GM12878 (cell line): ENCODE results near the gene FUBP3. TPM values are rescaled to one million over a fixed set of nuclear protein-coding genes. Genes with fewer than 3 reads are reported as not detected.

Source experiments
- CBX3 ChIP-seq: fragments of 200-600 bp; sonication (generic); IDR thresholded peaks from 2 replicates; pipeline ENCODE4 v1.6.1; 2016; ENCODE audit warnings: low read depth, borderline replicate concordance
- KLF5 ChIP-seq: fragments of 450-650 bp; IDR thresholded peaks from 2 replicates; pipeline ENCODE4 v1.6.1; 2014; ENCODE audit warnings: mild to moderate bottlenecking; ENCODE audit not compliant: partially characterized antibody
- RBBP5 ChIP-seq: fragments of 200-600 bp; sonication (generic); conservative IDR thresholded peaks from 2 replicates; pipeline ENCODE4 v1.6.1; 2016
- SPI1 ChIP-seq: IDR thresholded peaks from 2 replicates; pipeline ENCODE4 v1.6.1; 2011; ENCODE audit warnings: low read depth, mild to moderate bottlenecking, low read length, moderate library complexity, borderline replicate concordance; ENCODE audit not compliant: insufficient read depth
- YY1 ChIP-seq: IDR thresholded peaks from 2 replicates; pipeline ENCODE4 v1.6.1; 2011; ENCODE audit warnings: low read depth, mild to moderate bottlenecking, low read length
- polyA plus RNA-seq, 11 experiments: library from polyadenylated mRNA; depleted of rRNA in 4 of 11; unstranded in 6 of 11; stranded (reverse) in 5 of 11; fragments of >200 nt; fragmentation: Nextera tagmentation in 4 of 11; fragmentation: Illumina TruSeq in 1 of 11; extraction: Ambion mirVana in 4 of 11; extraction: Trizol in 1 of 11; gene quantifications; 1 replicate in 1 of 11; 2 replicates in 10 of 11; pipeline versions ENCODE4 v1.2.1 to v1.2.3, GENCODE V29; 2011 to 2016; ENCODE audit warnings: inconsistent platforms in 2 of 11, missing spikeins in 2 of 11, low read depth in 1 of 11
- total RNA-seq, 4 experiments: library from RNA; depleted of rRNA in 3 of 4; stranded (reverse); fragments of >200 nt in 3 of 4; fragmentation: Illumina TruSeq in 1 of 4; extraction: Trizol in 1 of 4; gene quantifications; 2 replicates each; pipeline versions ENCODE4 v1.2.1 to v1.2.3, GENCODE V29; 2013 to 2021
- TF ChIP-seq, protein P1 (sequence below): fragments of 450-650 bp; IDR thresholded peaks from 2 replicates; pipeline ENCODE4 v1.6.1; 2017; ENCODE audit warnings: antibody characterized with exemption, mild to moderate bottlenecking, moderate library complexity
- TF ChIP-seq, protein P2 (sequence below): fragments of 150-350 bp; IDR thresholded peaks from 2 replicates; pipeline ENCODE4 v1.6.1; 2016; ENCODE audit warnings: low read depth, low read length
- TF ChIP-seq, protein P3 (sequence below): fragments of 450-650 bp; conservative IDR thresholded peaks from 2 replicates; pipeline ENCODE4 v1.6.1; 2017; ENCODE audit warnings: mild to moderate bottlenecking, moderate library complexity
- TF ChIP-seq, protein P4 (sequence below): IDR thresholded peaks from 2 replicates; pipeline ENCODE4 v1.6.1; 2011; ENCODE audit warnings: borderline replicate concordance, low read depth, mild to moderate bottlenecking, moderate library complexity, low read length; ENCODE audit not compliant: insufficient read depth, poor library complexity, severe bottlenecking
- TF ChIP-seq, protein P5 (sequence below): fragments of 450-650 bp; IDR thresholded peaks from 2 replicates; pipeline ENCODE4 v1.6.1; 2014; ENCODE audit warnings: mild to moderate bottlenecking

The FUBP3 gene
- total and polyA plus RNA-seq, 10 of the 15 experiments (the other 5 are each of a cell fraction or from before 2014, with no cell fraction given) = 2.4 to 49.4 (median 37.2) TPM

DNA sequence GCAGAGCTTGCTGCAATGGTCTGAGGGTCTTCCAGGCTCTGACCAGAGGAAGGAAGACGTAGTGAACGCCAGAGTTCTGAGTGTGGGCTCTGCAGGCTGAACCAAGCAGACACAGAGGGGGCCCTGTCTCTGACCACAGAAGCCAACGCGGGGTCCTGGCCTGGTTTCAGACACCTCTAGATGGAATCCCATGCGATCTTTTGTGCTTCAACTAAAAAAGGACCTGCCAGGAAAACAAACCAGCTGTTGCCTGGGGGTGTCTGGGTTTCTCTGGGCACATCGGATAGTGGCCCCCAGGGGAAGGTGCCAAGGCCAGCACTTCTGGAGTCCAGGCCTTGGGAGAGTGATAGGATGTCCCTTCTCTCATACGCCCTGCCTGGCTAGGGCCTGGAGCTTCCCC is 97.9 kb downstream of the FUBP3 start (continued):
- TF ChIP-seq, protein P1, sequence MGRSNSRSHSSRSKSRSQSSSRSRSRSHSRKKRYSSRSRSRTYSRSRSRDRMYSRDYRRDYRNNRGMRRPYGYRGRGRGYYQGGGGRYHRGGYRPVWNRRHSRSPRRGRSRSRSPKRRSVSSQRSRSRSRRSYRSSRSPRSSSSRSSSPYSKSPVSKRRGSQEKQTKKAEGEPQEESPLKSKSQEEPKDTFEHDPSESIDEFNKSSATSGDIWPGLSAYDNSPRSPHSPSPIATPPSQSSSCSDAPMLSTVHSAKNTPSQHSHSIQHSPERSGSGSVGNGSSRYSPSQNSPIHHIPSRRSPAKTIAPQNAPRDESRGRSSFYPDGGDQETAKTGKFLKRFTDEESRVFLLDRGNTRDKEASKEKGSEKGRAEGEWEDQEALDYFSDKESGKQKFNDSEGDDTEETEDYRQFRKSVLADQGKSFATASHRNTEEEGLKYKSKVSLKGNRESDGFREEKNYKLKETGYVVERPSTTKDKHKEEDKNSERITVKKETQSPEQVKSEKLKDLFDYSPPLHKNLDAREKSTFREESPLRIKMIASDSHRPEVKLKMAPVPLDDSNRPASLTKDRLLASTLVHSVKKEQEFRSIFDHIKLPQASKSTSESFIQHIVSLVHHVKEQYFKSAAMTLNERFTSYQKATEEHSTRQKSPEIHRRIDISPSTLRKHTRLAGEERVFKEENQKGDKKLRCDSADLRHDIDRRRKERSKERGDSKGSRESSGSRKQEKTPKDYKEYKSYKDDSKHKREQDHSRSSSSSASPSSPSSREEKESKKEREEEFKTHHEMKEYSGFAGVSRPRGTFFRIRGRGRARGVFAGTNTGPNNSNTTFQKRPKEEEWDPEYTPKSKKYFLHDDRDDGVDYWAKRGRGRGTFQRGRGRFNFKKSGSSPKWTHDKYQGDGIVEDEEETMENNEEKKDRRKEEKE = no peak
- TF ChIP-seq, protein P2, sequence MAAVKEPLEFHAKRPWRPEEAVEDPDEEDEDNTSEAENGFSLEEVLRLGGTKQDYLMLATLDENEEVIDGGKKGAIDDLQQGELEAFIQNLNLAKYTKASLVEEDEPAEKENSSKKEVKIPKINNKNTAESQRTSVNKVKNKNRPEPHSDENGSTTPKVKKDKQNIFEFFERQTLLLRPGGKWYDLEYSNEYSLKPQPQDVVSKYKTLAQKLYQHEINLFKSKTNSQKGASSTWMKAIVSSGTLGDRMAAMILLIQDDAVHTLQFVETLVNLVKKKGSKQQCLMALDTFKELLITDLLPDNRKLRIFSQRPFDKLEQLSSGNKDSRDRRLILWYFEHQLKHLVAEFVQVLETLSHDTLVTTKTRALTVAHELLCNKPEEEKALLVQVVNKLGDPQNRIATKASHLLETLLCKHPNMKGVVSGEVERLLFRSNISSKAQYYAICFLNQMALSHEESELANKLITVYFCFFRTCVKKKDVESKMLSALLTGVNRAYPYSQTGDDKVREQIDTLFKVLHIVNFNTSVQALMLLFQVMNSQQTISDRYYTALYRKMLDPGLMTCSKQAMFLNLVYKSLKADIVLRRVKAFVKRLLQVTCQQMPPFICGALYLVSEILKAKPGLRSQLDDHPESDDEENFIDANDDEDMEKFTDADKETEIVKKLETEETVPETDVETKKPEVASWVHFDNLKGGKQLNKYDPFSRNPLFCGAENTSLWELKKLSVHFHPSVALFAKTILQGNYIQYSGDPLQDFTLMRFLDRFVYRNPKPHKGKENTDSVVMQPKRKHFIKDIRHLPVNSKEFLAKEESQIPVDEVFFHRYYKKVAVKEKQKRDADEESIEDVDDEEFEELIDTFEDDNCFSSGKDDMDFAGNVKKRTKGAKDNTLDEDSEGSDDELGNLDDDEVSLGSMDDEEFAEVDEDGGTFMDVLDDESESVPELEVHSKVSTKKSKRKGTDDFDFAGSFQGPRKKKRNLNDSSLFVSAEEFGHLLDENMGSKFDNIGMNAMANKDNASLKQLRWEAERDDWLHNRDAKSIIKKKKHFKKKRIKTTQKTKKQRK = no peak
- no peak for TF ChIP-seq CBX3
- no peak for TF ChIP-seq RBBP5
- TF ChIP-seq KLF5 = no peak
- no peak for TF ChIP-seq SPI1
- TF ChIP-seq, protein P3, sequence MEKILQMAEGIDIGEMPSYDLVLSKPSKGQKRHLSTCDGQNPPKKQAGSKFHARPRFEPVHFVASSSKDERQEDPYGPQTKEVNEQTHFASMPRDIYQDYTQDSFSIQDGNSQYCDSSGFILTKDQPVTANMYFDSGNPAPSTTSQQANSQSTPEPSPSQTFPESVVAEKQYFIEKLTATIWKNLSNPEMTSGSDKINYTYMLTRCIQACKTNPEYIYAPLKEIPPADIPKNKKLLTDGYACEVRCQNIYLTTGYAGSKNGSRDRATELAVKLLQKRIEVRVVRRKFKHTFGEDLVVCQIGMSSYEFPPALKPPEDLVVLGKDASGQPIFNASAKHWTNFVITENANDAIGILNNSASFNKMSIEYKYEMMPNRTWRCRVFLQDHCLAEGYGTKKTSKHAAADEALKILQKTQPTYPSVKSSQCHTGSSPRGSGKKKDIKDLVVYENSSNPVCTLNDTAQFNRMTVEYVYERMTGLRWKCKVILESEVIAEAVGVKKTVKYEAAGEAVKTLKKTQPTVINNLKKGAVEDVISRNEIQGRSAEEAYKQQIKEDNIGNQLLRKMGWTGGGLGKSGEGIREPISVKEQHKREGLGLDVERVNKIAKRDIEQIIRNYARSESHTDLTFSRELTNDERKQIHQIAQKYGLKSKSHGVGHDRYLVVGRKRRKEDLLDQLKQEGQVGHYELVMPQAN = no peak
- TF ChIP-seq, protein P4, sequence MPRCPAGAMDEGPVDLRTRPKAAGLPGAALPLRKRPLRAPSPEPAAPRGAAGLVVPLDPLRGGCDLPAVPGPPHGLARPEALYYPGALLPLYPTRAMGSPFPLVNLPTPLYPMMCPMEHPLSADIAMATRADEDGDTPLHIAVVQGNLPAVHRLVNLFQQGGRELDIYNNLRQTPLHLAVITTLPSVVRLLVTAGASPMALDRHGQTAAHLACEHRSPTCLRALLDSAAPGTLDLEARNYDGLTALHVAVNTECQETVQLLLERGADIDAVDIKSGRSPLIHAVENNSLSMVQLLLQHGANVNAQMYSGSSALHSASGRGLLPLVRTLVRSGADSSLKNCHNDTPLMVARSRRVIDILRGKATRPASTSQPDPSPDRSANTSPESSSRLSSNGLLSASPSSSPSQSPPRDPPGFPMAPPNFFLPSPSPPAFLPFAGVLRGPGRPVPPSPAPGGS = no peak
- TF ChIP-seq YY1 = no peak
- TF ChIP-seq, protein P5, sequence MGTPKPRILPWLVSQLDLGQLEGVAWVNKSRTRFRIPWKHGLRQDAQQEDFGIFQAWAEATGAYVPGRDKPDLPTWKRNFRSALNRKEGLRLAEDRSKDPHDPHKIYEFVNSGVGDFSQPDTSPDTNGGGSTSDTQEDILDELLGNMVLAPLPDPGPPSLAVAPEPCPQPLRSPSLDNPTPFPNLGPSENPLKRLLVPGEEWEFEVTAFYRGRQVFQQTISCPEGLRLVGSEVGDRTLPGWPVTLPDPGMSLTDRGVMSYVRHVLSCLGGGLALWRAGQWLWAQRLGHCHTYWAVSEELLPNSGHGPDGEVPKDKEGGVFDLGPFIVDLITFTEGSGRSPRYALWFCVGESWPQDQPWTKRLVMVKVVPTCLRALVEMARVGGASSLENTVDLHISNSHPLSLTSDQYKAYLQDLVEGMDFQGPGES = no peak
